Natural killer cell treated with Interleukin-12 subunit alpha and Interleukin-12 subunit beta and Interleukin-15 and Interleukin-18, amount 100 ng/mL, for 72 hours (primary cell): Measurements from ENCODE around the gene CAPN2. TPM values are rescaled to one million over a fixed set of nuclear protein-coding genes. Genes with fewer than 3 reads are reported as not detected.

Experiments
- ATAC-seq, 2 donors: fragments of 150-1000 bp; cut with Tn5 transposase in 1 of 2; sonication (Bioruptor Pico), chemical (Tn5 transposase) in 1 of 2; 2 replicates each; pipeline ENCODE4 v1.10.0; 2021
- DNase-seq: peaks from one replicate; pipeline ENCODE4 v3.0.0; 2022; ENCODE audit warnings: low spot score
- H3K27ac Mint-ChIP-seq, 2 donors: 1 replicate in 1 of 2; 2 replicates in 1 of 2; pipeline ENCODE4 v1.8.0; 2022; ENCODE audit warnings: mixed read lengths in 2 of 2, mild to moderate bottlenecking in 1 of 2, moderate library complexity in 1 of 2
- H3K27me3 Mint-ChIP-seq, 2 donors: 1 replicate in 1 of 2; 2 replicates in 1 of 2; pipeline ENCODE4 v1.8.0; 2022; ENCODE audit warnings: mixed read lengths in 2 of 2
- H3K36me3 Mint-ChIP-seq: one replicate; pipeline ENCODE4 v1.8.0; 2022; ENCODE audit warnings: mixed read lengths
- H3K4me1 Mint-ChIP-seq, 2 donors: 1 replicate in 1 of 2; 2 replicates in 1 of 2; pipeline ENCODE4 v1.8.0; 2022; ENCODE audit warnings: low read depth in 2 of 2, mixed read lengths in 2 of 2, mild to moderate bottlenecking in 1 of 2
- H3K4me3 Mint-ChIP-seq: one replicate; pipeline ENCODE4 v1.8.0; 2022; ENCODE audit warnings: mixed read lengths
- H3K9me3 Mint-ChIP-seq: 2 replicates; pipeline ENCODE4 v1.8.0; 2022; ENCODE audit warnings: mixed read lengths
- total RNA-seq, 2 donors: library from RNA; stranded (reverse); gene quantifications; one replicate each; pipeline ENCODE4 v1.2.3, GENCODE V29; 2022

The CAPN2 gene
- total RNA-seq, 2 donors from 2014 or later, result 29.2 to 39.1 TPM

DNA sequence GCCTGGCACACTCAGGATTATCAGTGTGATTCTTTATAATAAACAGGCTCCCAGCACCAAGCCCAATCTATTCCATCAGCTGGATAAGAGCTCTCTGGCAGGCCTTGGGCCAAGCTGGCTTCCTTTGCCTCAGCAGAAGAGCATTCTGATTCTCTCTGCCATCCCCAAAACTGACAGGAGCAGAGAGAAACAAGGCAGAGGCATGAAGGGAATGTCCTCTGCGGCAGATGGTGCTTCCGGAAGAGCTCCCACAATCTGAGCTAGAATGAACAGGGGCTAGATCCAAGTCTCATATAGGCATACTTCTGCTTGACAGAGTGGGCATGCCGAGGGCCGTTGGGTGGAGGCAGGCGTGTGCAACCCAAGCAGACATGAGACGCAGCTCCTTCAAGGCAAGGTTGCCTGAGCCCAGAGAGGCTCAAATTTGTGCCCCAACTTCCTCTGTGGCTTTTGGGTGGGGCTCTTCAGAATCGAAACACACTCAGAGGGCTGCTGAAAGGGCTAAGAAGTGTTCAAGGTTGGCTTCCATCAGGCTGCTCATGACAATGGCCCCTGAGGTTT is 4.0 kb downstream of the CAPN2 start:
- H3K27me3 Mint-ChIP-seq, result no peaks in the 10 kb centered on the region
- H3K36me3 Mint-ChIP-seq, result peaks cover 5% of the 10 kb centered on the region
- H3K4me3 Mint-ChIP-seq, result peak overlapping the region; percentile 86
- DNase-seq (peak; percentile 66), ATAC-seq (peak; percentile 34 to 73)
- H3K9me3 Mint-ChIP-seq, result no peaks in the 10 kb centered on the region
- H3K4me1 Mint-ChIP-seq, result peaks cover 58 to 59% of the 10 kb centered on the region in 2 donors
- peak overlapping the region; percentile 85 to 87 for H3K27ac Mint-ChIP-seq

DNA sequence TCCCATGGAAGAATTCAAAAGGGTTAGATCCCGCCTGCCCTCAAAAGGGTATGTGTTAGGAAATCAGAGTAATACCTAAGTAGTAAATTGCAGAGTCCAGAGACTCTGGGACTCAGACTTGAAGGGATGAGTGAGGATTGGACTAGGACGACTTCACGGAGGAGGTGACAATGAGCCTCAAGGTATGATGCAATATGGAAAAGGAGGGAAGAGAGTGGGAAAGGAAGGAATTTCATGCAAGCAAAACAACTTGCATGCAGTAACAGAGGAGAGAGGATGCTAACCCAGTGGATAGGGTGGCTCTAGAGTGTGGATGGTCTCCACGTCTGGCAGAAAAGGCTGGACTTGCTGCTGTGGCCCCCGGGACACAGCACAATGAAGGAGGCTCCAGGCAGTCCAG is 4.8 kb downstream of the CAPN2 start:
- Mint-ChIP-seq H3K4me3 (peak overlapping the region; percentile 86), H3K27ac (peak overlapping the region; percentile 85 to 87), H3K36me3 (peaks cover 5% of the 10 kb centered on the region), H3K27me3 (no peaks in the 10 kb centered on the region), H3K9me3 (no peaks in the 10 kb centered on the region), H3K4me1 (peaks cover 64 to 66% of the 10 kb centered on the region in 2 donors)
- no peak for ATAC-seq
- no peak for DNase-seq

DNA sequence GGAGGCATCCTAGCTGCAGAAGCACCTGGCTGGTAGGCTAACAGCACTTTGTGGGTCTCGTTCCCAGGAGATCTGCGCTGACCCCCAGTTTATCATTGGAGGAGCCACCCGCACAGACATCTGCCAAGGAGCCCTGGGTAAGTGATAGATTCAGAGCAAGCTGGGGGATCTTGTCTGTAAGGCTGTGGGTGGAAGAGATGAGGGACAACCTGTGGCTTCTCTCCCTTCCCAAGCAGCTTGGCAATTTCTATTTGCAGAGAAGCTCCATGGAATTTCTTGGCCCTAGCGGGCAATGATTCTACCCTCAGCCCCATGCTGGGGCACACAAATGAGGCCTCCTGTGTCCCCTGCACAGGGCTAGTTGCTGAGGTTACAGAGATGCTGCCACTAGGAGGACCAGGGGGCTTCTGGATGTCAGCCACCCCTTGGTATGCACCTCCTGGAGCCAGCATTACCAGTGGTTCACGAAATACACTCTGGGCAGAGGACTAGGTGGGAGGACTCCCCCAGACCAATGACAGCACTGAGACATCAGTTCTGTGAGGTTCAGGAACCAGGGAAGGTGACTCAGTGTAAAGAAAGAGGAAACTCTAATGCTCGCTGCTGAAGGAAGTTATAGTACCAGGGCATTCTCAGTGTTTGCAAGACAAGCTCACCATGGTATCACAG is 5.5 kb downstream of the CAPN2 start:
- Mint-ChIP-seq H3K4me1 (peaks cover 67 to 69% of the 10 kb centered on the region in 2 donors), H3K27me3 (no peaks in the 10 kb centered on the region), H3K4me3 (no peak overlapping the region), H3K36me3 (peaks cover 5% of the 10 kb centered on the region), H3K9me3 (no peaks in the 10 kb centered on the region), H3K27ac (peak overlapping the region; percentile 85)
- DNase-seq (no peak), ATAC-seq (peak; percentile 48 to 63)

DNA sequence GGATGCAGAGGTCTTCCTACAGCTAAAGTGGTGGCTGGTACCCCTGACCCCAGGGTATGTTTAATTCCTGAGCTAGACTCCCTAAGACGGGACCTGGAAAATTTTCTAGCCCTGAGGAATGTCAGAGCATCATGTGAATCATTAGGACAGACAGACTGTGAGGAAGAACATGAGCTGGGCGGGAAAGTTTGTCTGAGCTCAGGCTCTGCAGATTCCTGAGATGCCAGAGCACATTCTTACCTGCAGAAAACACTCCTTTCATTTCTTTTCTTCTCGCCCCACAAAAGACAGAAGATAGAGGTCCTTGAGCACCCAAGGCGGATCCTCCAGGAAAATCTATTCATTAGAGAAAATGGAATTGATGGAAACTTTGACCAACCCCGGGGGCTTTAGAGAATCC is 6.5 kb downstream of the CAPN2 start:
- H3K9me3 Mint-ChIP-seq, result no peaks in the 10 kb centered on the region
- no peaks in the 10 kb centered on the region for H3K27me3 Mint-ChIP-seq
- H3K36me3 Mint-ChIP-seq, result peaks cover 5% of the 10 kb centered on the region
- ATAC-seq (no peak), DNase-seq (no peak)
- no peak overlapping the region for H3K4me3 Mint-ChIP-seq
- peak overlapping the region; percentile 85 for H3K27ac Mint-ChIP-seq
- H3K4me1 Mint-ChIP-seq, result peaks cover 65 to 66% of the 10 kb centered on the region in 2 donors

DNA sequence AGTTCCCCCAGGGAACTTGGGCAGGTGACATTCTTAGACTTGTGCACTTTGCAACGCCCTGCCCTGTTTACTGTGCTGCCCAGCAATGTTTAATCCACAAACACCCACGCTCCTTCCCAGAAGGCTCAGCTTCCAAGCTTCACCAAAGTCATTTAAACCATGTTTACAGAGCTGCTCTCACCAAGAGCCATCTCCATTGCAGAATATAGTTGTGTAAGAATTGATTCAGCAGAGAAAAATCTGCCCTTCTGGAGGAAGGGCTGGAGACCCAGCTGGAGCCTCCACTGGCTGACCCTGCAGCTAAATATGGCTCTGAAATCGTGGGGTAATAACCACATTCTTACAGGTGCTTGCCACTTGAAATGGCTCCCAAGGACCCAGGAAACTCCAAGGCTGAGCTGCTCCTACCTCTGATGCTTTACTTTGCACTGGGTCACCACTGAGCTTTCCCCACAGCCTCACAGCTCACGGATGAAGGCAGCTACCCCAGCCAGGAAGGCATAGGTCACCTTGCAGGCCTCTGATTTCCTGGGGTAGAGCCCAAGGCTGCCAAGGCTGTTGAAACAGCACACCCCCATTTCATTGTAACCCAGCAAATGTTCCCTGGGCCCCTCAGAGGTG is 8.7 kb downstream of the CAPN2 start:
- peaks cover 61 to 64% of the 10 kb centered on the region in 2 donors for H3K4me1 Mint-ChIP-seq
- ATAC-seq, result no peak
- peak overlapping the region; percentile 54 for H3K4me3 Mint-ChIP-seq

DNA sequence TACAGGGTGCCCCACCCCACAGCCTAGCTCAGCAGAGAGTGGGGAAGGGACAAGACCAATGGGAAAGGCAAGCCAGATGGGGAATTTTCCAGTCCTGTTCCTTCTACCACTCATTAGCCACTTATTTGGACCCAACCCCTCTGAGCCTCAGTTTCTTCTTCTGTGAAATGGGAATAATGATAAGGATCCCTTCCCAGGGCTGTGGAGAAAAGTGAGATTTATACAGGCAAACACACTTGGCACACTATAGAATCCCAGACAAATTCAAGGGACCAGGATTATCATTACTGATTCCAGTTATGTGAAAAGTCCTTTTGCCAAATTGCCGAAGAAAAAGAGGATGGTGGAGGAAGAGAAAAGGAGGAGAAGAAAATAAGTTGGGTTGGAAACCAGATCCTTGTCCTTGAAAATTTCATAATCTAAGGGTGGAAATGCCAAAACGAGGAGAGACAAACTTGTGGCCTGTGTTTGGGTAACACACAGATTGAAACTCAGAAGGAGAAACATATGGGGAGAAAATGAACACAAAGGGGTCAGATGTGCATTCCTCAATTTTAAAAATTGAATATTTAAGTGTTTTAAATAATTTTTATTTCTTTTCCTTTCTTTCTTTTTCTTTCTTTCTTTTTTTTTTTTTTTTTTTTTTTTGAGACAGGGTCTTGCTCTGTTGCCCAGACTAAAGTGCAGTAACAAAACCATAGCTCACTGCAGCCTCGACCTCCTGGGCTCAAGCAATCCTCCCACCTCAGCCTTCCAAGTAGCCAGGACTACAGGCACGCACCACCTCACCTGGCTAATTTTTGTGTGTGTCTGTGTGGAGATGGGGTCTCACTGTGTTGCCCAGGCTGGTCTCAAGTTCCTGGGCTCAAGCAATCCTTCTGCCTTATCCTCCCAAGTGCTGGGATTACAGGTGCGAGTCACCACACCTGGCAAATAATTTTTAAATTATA is 9.6 kb downstream of the CAPN2 start:
- H3K27me3 Mint-ChIP-seq, result no peaks in the 10 kb centered on the region
- DNase-seq, result no peak
- peak overlapping the region; percentile 80 to 99 for H3K27ac Mint-ChIP-seq
- H3K36me3 Mint-ChIP-seq, result peaks cover 5% of the 10 kb centered on the region
- peak overlapping the region; percentile 54 for H3K4me3 Mint-ChIP-seq
- peaks cover 60 to 64% of the 10 kb centered on the region in 2 donors for H3K4me1 Mint-ChIP-seq
- no peaks in the 10 kb centered on the region for H3K9me3 Mint-ChIP-seq
- no peak for ATAC-seq

More for the DNA sequence above, 8.7 kb downstream of the CAPN2 start:
- peak overlapping the region; percentile 80 to 85 for H3K27ac Mint-ChIP-seq
- DNase-seq, result no peak
- no peaks in the 10 kb centered on the region for H3K27me3 Mint-ChIP-seq
- H3K36me3 Mint-ChIP-seq, result peaks cover 5% of the 10 kb centered on the region
- H3K9me3 Mint-ChIP-seq, result no peaks in the 10 kb centered on the region

DNA sequence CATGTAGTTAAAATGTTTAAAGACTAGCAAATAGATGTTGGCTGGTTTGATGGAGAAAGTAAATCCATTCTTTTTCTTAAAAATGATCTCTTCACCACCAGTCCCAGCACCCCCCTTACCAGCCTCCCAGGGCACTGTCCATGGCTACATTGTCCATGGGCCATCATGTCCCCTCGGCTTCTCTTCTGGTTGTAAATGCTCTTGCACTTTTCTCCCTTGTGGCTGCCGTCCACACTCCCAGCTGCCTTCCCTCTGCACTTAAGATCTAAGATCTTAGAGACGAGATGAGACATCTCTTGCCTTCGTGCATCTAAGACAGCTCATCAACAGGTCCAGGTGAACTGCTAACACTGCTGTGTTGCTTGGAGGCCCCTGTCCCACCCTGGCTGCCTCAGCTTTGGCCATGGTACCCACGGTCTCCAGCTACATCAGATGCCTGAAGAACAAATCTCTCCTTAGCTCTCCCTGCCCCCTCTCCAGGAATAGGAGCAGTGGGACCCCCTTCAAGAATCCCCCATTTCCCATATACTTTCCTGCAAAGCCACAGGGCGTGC is 11.1 kb downstream of the CAPN2 start:
- peaks cover 67 to 71% of the 10 kb centered on the region in 2 donors for H3K4me1 Mint-ChIP-seq
- H3K27ac Mint-ChIP-seq, result peak overlapping the region; percentile 68 to 99

DNA sequence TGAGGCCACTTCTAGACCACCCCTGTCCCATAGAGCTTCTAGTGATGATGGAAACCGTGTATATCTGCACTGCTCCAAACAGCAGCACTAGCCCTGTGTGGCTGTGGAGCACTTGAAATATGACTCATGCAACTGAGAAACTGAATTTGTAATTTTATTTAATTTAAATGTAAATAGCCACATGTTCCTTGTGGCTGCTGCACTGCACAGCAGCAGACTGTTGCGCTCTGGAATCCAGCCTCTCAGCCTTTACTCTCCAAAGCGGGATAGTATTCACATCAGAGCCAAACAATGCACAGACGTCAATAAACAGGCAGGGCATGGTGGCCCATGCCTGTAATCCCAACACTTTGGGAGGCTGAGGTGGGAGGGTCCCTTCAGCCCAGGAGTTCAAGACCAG is 12.0 kb downstream of the CAPN2 start:
- Mint-ChIP-seq H3K27me3 (no peaks in the 10 kb centered on the region), H3K36me3 (peaks cover 5% of the 10 kb centered on the region), H3K4me1 (peaks cover 74 to 77% of the 10 kb centered on the region in 2 donors), H3K27ac (peak overlapping the region; percentile 68 to 99), H3K9me3 (no peaks in the 10 kb centered on the region), H3K4me3 (peak overlapping the region; percentile 22)
- DNase-seq, result no peak
- ATAC-seq, result no peak

More for the DNA sequence above, 11.1 kb downstream of the CAPN2 start:
- ATAC-seq (no peak), DNase-seq (no peak)
- peaks cover 5% of the 10 kb centered on the region for H3K36me3 Mint-ChIP-seq
- no peaks in the 10 kb centered on the region for H3K27me3 Mint-ChIP-seq
- H3K9me3 Mint-ChIP-seq, result no peaks in the 10 kb centered on the region
- no peak overlapping the region for H3K4me3 Mint-ChIP-seq

DNA sequence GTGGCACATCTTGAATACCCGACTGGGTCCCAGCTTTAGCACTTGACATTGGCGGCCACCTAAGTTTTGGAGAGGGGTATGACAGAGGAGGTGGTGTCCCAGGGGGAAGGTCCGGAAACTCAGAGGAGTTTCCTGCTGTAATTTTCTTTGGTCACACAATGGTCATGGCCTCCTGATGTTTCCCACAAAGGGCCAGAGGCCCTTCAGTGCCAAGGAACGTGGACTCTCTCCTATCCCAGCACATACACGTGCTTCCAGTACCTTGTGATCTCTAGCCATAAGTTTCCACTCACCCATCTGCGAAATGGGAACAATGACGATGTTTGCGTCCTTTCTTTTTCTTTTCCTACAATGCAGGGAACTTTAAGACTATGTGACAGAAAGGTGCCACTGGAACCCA is 13.2 kb downstream of the CAPN2 start:
- Mint-ChIP-seq H3K27me3 (no peaks in the 10 kb centered on the region), H3K9me3 (no peaks in the 10 kb centered on the region), H3K4me3 (peak overlapping the region; percentile 80)

DNA sequence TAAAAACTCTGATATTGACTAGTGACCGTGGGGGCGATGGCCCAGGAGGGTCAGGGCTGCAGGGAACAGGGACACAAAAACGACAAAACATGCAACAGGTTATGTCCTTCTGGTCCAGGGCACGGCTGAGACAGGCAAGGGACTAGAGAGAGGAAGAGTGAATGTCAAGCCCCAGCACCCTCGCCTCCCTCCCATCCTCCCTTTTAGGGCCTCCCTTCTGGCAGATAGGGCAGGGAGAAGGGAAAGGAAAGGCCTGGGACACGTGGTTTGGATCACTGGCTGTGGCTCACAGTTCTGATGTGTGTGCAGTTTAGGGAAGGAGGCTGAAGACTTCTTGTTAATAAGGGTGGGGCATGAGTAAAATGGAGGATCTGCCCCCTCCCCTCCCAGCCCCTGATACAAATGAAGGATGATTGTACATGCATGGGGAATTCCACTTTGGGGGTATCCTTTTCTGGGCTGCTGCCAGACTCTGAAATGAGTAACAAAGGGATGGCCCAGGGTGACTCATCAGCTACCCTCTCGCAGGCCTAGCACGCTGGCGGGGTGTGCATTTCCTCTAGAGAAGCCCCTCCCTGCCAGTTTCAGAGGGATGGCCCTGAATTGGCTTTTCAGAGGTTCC is 14.2 kb downstream of the CAPN2 start:
- peak overlapping the region; percentile 87 to 99 for H3K27ac Mint-ChIP-seq
- no peaks in the 10 kb centered on the region for H3K27me3 Mint-ChIP-seq
- H3K4me3 Mint-ChIP-seq, result peak overlapping the region; percentile 80
- H3K36me3 Mint-ChIP-seq, result no peaks in the 10 kb centered on the region
- peak; percentile 98 for ATAC-seq
- DNase-seq, result peak; percentile 92
- H3K9me3 Mint-ChIP-seq, result no peaks in the 10 kb centered on the region
- peaks cover 75 to 76% of the 10 kb centered on the region in 2 donors for H3K4me1 Mint-ChIP-seq

More for the DNA sequence above, 13.2 kb downstream of the CAPN2 start:
- no peak for DNase-seq
- H3K27ac Mint-ChIP-seq, result peak overlapping the region; percentile 87 to 99
- H3K36me3 Mint-ChIP-seq, result peaks cover 5% of the 10 kb centered on the region
- no peak for ATAC-seq
- H3K4me1 Mint-ChIP-seq, result peaks cover 76 to 80% of the 10 kb centered on the region in 2 donors

DNA sequence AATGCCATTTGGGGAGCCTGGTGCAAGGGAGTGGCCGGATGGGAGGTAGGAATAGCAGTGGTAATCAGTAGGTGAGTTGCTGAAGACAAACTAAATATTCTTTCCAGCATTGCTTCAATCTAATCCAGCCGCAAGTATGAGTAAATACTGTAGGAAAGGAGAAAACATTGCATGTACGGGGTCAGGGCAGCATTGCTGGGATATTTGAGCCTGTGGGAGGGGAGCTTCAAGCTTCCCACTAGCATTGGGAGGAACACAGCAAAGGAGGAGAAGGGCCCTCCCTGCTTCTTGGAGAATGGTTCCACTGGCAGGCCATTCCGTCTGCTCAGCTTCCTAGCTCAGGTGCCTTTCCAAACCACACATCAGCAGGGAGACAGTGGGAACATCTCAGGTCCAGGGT is 15.2 kb downstream of the CAPN2 start:
- peaks cover 70 to 76% of the 10 kb centered on the region in 2 donors for H3K4me1 Mint-ChIP-seq
- peak overlapping the region; percentile 87 to 99 for H3K27ac Mint-ChIP-seq
- no peaks in the 10 kb centered on the region for H3K27me3 Mint-ChIP-seq
- H3K9me3 Mint-ChIP-seq, result no peaks in the 10 kb centered on the region
- H3K36me3 Mint-ChIP-seq, result no peaks in the 10 kb centered on the region
- peak overlapping the region; percentile 80 for H3K4me3 Mint-ChIP-seq
- no peak for ATAC-seq
- DNase-seq, result no peak

DNA sequence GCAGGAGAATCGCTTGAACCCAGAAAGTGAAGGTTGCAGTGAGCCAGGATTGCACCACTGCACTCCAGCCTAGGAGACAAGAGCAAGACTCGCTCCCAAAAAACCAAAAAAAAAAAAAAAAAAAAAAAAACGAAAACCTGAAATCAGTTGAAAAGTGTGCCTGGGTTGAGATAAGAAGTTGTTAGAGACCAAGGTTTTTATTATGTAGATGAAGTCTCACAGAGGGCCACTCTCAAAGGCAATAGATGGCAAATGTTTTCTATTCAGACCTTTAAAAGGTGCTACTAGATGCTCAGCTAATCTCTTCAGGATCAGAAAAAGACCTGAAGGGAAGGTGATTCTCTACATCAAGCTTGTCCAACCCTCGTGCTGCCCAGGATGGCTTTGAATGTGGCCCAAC is 17.6 kb downstream of the CAPN2 start:
- no peak for DNase-seq
- ATAC-seq, result no peak
- Mint-ChIP-seq H3K9me3 (no peaks in the 10 kb centered on the region), H3K27ac (peak overlapping the region; percentile 63 to 75), H3K4me3 (no peak overlapping the region), H3K36me3 (no peaks in the 10 kb centered on the region), H3K4me1 (peaks cover 54 to 65% of the 10 kb centered on the region in 2 donors), H3K27me3 (no peaks in the 10 kb centered on the region)
